Mononuclear cell (primary cell): ENCODE data around the gene FBXO2. TPM values are rescaled to one million over a fixed set of nuclear protein-coding genes. Genes with fewer than 3 reads are reported as not detected.

Experiments used
- H3K27me3 ChIP-seq: 2 replicates; pipeline ENCODE4 v1.6.0; 2011; ENCODE audit warnings: low read length, control low read depth; ENCODE audit not compliant: insufficient read depth
- H3K4me1 ChIP-seq: 2 replicates; pipeline ENCODE4 v1.5.1; 2011; ENCODE audit warnings: mild to moderate bottlenecking, low read length, control low read depth; ENCODE audit not compliant: insufficient read depth
- H3K4me3 ChIP-seq: 2 replicates; pipeline ENCODE4 v1.5.1; 2011; ENCODE audit warnings: mild to moderate bottlenecking, low read length, moderate library complexity
- H3K9me3 ChIP-seq: 2 replicates; pipeline ENCODE4 v1.5.1; 2011; ENCODE audit warnings: low read depth, mild to moderate bottlenecking, control low read depth, low read length
- total RNA-seq: library from RNA; depleted of rRNA; stranded (reverse); fragments of >200 nt; gene quantifications from one replicate; pipeline ENCODE4 v1.2.3, GENCODE V29; 2012

The FBXO2 gene
- total RNA-seq, 1 donor: 2.6 TPM

GRCh38 chr1:11671544-11672286 is 17.5 kb upstream of the FBXO2 start:
- Histone ChIP-seq H3K4me1 (peaks cover 11% of the 10 kb centered on the region), H3K4me3 (no peak overlapping the region), H3K27me3 (no peaks in the 10 kb centered on the region), H3K9me3 (no peaks in the 10 kb centered on the region)

GRCh38 chr1:11671205-11671543 is 16.9 kb upstream of the FBXO2 start:
- H3K27me3 ChIP-seq: no peaks in the 10 kb centered on the region
- peaks cover 11% of the 10 kb centered on the region for H3K4me1 ChIP-seq
- H3K9me3 ChIP-seq: no peaks in the 10 kb centered on the region
- H3K4me3 ChIP-seq: no peak overlapping the region

- H3K9me3 ChIP-seq: no peaks in the 10 kb centered on the region
- no peak overlapping the region for H3K4me3 ChIP-seq
- no peaks in the 10 kb centered on the region for H3K27me3 ChIP-seq
- H3K4me1 ChIP-seq: peaks cover 11% of the 10 kb centered on the region
Measured at GRCh38 chr1:11670747-11671146, 16.5 kb upstream of the FBXO2 start.

GRCh38 chr1:11668516-11668915 is 14.3 kb upstream of the FBXO2 start:
- H3K4me1 ChIP-seq: peaks cover 21% of the 10 kb centered on the region
- no peak overlapping the region for H3K4me3 ChIP-seq
- no peaks in the 10 kb centered on the region for H3K27me3 ChIP-seq
- no peaks in the 10 kb centered on the region for H3K9me3 ChIP-seq

- no peaks in the 10 kb centered on the region for H3K9me3 ChIP-seq
Measured at GRCh38 chr1:11664336-11665065, 10.3 kb upstream of the FBXO2 start.

GRCh38 chr1:11661103-11661502 is 6.9 kb upstream of the FBXO2 start:
- H3K4me3 ChIP-seq: no peak overlapping the region
- no peaks in the 10 kb centered on the region for H3K9me3 ChIP-seq
- H3K27me3 ChIP-seq: no peaks in the 10 kb centered on the region
- peaks cover 19% of the 10 kb centered on the region for H3K4me1 ChIP-seq

More at GRCh38 chr1:11664336-11665065, 10.3 kb upstream of the FBXO2 start:
- Histone ChIP-seq H3K4me1 (peaks cover 19% of the 10 kb centered on the region), H3K4me3 (peak overlapping the region; percentile 54), H3K27me3 (no peaks in the 10 kb centered on the region)

GRCh38 chr1:11659748-11660147 is 5.5 kb upstream of the FBXO2 start:
- Histone ChIP-seq H3K4me3 (no peak overlapping the region), H3K4me1 (peaks cover 26% of the 10 kb centered on the region), H3K27me3 (no peaks in the 10 kb centered on the region), H3K9me3 (no peaks in the 10 kb centered on the region)

- no peaks in the 10 kb centered on the region for H3K27me3 ChIP-seq
- H3K4me3 ChIP-seq: no peak overlapping the region
- peaks cover 20% of the 10 kb centered on the region for H3K4me1 ChIP-seq
- H3K9me3 ChIP-seq: no peaks in the 10 kb centered on the region
Measured at GRCh38 chr1:11658542-11658941, 4.3 kb upstream of the FBXO2 start.

GRCh38 chr1:11657654-11658053 is 3.4 kb upstream of the FBXO2 start:
- Histone ChIP-seq H3K9me3 (no peaks in the 10 kb centered on the region), H3K27me3 (no peaks in the 10 kb centered on the region), H3K4me3 (no peak overlapping the region), H3K4me1 (peaks cover 13% of the 10 kb centered on the region)

GRCh38 chr1:11654939-11655808 is 945 bp upstream of the FBXO2 start:
- Histone ChIP-seq H3K27me3 (no peaks in the 10 kb centered on the region), H3K4me1 (peaks cover 24% of the 10 kb centered on the region), H3K9me3 (no peaks in the 10 kb centered on the region), H3K4me3 (peak overlapping the region; percentile 35)

- peaks cover 7% of the 10 kb centered on the region for H3K27me3 ChIP-seq
- no peaks in the 10 kb centered on the region for H3K9me3 ChIP-seq
- peaks cover 34% of the 10 kb centered on the region for H3K4me1 ChIP-seq
- H3K4me3 ChIP-seq: no peak overlapping the region
Measured at GRCh38 chr1:11653861-11654136, 430 bp downstream of the FBXO2 start.

GRCh38 chr1:11653101-11653860 is 948 bp downstream of the FBXO2 start:
- no peak overlapping the region for H3K4me3 ChIP-seq
- H3K9me3 ChIP-seq: no peaks in the 10 kb centered on the region
- H3K4me1 ChIP-seq: peaks cover 34% of the 10 kb centered on the region
- H3K27me3 ChIP-seq: peaks cover 7% of the 10 kb centered on the region

- no peak overlapping the region for H3K4me3 ChIP-seq
- peaks cover 34% of the 10 kb centered on the region for H3K4me1 ChIP-seq
- H3K9me3 ChIP-seq: no peaks in the 10 kb centered on the region
- H3K27me3 ChIP-seq: peaks cover 7% of the 10 kb centered on the region
Measured at GRCh38 chr1:11652203-11652780, 1.9 kb downstream of the FBXO2 start.

- H3K4me3 ChIP-seq: no peak overlapping the region
- peaks cover 34% of the 10 kb centered on the region for H3K4me1 ChIP-seq
- H3K27me3 ChIP-seq: peaks cover 7% of the 10 kb centered on the region
- H3K9me3 ChIP-seq: no peaks in the 10 kb centered on the region
Measured at GRCh38 chr1:11651017-11651416, 3.2 kb downstream of the FBXO2 start.
